HCT116 (cell line): Measurements from ENCODE around the gene CLIP4.

Source experiments
- FOSL1 ChIP-seq: IDR thresholded peaks from 2 replicates; pipeline ENCODE4 v1.6.1; 2012; ENCODE audit warnings: low read depth
- JUND ChIP-seq: IDR thresholded peaks from 2 replicates; pipeline ENCODE4 v1.6.1; 2012
- TF ChIP-seq, protein P1 (sequence below), 3 experiments: fragments of 200-600 bp in 1 of 3; sonication (generic) in 1 of 3; IDR thresholded peaks in 2 of 3; conservative IDR thresholded peaks in 1 of 3; 2 replicates each; pipeline ENCODE4 v1.5.1; 2012 to 2017; ENCODE audit warnings: low read depth in 2 of 3, low read length in 2 of 3, antibody characterized with exemption in 1 of 3, borderline replicate concordance in 1 of 3, control low read depth in 1 of 3, mild to moderate bottlenecking in 1 of 3, mixed read lengths in 1 of 3, mixed run types in 1 of 3, moderate library complexity in 1 of 3; ENCODE audit not compliant: insufficient read depth in 1 of 3

DNA sequence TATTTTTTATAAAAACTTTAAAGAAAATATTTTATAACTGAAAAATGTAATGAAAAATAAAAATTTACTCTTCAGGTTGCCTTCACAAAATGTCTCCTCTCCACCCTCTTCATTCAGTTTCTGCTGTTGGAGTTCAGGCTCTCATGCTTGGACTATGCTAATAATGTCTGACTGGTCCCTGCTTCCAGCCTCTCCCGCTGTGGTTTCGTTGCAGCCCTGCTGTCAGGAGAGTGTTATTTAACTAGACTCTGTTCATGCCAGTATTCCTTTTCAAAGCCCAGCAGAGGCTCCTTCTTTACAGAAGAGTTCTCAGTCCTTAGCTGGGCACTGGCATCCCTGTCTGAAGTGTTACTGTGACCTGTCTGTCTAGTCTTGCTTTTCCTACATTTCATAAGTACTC lies 40.4 kb downstream of the CLIP4 start:
- no peak for TF ChIP-seq FOSL1
- TF ChIP-seq, protein P1, sequence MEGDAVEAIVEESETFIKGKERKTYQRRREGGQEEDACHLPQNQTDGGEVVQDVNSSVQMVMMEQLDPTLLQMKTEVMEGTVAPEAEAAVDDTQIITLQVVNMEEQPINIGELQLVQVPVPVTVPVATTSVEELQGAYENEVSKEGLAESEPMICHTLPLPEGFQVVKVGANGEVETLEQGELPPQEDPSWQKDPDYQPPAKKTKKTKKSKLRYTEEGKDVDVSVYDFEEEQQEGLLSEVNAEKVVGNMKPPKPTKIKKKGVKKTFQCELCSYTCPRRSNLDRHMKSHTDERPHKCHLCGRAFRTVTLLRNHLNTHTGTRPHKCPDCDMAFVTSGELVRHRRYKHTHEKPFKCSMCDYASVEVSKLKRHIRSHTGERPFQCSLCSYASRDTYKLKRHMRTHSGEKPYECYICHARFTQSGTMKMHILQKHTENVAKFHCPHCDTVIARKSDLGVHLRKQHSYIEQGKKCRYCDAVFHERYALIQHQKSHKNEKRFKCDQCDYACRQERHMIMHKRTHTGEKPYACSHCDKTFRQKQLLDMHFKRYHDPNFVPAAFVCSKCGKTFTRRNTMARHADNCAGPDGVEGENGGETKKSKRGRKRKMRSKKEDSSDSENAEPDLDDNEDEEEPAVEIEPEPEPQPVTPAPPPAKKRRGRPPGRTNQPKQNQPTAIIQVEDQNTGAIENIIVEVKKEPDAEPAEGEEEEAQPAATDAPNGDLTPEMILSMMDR (IDR thresholded peaks at IDR 0.05 in 2 of 3, conservative IDR thresholded peaks at IDR 0.05 in 1 of 3; ENCODE audit: borderline replicate concordance in 1 of 3, insufficient read depth in 1 of 3, low read depth in 2 of 3, low read length in 2 of 3) = no peak
- no peak for TF ChIP-seq JUND
